ENCODE measurements around the gene UCHL5.

The UCHL5 gene

DNA sequence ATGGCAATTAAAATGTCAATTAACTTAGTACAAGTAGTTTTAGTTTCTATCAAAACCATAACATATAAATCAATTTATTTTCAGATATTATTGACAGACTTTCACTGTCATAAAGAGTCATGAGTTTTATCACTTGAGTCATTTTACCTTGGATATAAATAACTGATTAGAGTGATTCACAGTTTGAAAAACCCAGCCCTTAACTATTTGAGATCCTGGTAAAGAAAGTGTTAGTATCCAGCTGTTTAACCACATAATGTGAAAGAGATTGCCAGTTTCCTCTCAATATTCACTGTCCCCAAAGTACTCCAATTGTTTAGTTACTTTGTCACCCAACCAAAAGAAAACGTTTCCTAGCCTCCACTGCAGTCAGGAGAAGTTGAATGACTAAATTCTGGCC lies 91.3 kb downstream of the UCHL5 start:
- DNase-seq (ENCODE audit: low spot score) = no peak

DNA sequence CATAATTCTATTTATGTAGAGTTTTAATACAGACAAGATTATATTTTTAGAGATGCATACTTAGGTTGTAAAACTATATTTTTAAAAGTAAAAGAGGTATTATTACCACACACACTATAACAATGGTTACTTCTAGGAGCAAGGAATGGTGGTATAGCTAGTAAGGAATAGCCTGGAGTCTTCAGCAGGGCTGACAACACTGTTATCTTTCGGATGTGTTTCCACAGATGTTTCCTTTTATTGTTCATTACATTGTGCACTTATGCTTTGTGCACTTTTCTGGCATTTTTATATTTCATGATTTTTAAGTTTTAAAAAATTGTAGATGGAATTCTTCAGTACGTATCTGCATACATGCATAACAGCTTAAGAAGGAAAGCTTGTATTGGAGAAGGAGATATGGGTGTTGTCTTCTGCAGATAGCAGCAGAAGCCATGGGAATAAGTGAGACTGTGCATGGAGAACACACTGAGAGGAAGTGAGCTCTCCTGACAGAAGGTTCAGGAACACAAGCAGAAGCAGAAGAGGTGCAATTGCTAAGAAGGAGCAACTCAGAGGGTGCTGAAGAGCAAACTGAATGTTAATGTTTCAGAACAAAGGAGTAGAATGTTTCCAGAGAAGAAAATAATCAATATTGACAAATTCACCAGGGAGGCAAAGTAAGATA lies 91.8 kb downstream of the UCHL5 start:
- DNase-seq (ENCODE audit: low spot score) = no peak

DNA sequence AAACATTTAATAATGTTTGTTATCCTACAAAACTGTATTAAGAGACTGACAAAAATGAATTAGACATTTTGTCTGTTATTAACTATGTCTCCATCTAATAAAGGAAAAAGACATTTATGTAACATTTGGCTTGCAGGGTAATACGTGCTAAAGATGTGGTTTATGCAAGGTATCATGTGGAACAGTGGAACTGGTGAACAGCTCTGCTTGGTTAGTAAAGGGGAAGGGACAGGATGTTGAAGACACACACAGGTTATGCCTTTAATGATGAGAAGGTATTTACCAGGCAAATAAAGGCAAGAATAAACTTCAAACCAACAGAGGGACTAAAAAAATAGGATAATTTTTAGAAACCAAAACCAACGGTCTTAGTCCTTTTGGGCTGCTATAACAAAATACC lies 93.1 kb downstream of the UCHL5 start:
- no peak for DNase-seq (ENCODE audit: low spot score)

DNA sequence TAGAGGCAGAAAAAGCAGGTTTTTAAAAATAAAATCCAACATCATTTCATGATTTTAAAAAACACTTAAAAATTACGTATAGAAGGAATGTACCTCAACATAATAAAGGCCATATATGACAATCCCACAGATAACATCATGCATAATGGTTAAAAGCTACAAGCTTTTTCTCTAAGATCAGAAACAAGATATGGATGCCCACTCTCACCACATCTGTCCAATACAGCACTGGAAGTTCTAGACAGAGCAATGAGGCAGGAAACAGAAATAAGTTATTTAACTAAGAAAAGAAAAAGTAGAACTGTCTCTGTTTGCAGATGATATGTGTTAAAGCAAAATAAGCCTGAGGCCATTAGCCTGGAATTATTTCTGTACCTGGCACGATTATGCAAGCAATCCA lies 96.3 kb downstream of the UCHL5 start:
- no peak for DNase-seq (ENCODE audit: low spot score)

Small RNA genes within 50 kb of the gene (small RNA-seq; reads per million reads assigned to genes)
- gene SCARNA18B = 0 to 0.04 reads per million in 2 experiments

All from SK-N-DZ (cell line).